Measurements from ENCODE around the gene GRK4. TPM values are rescaled to one million over a fixed set of nuclear protein-coding genes. Genes with fewer than 3 reads are reported as not detected.
A peak's percentile ranks its signal among the peaks of the same experiment; 100 is the strongest.
"Not testable (repeated sequence)": the region's sequence is repeated elsewhere in the genome, so short reads cannot be mapped to it uniquely, and the experiment has no call there.

GRK4 gene
- total and polyA plus RNA-seq, 2 donors (not counting 1 experiment from before 2014, with no cell fraction given) = 0.73 to 2.3 TPM

- H3K27ac Mint-ChIP-seq; H3K4me1 ChIP-seq (ENCODE audit: control insufficient read depth in 2 of 2, insufficient read depth in 2 of 2, low read length in 2 of 2); H3K27me3 Mint-ChIP-seq; H3K27me3 ChIP-seq (replicated peaks in 1 of 4; ENCODE audit: control extremely low read depth in 1 of 4, control insufficient read depth in 3 of 4, insufficient read depth in 4 of 4, low read length in 3 of 4); H3K4me3 ChIP-seq (ENCODE audit: control extremely low read depth in 1 of 5, extremely low read depth in 1 of 5, insufficient read depth in 1 of 5, low read depth in 2 of 5, low read length in 4 of 5); H3K9me3 ChIP-seq (ENCODE audit: control extremely low read depth in 1 of 3, control insufficient read depth in 2 of 3, insufficient read depth in 1 of 3, low read length in 2 of 3); H3K9me3 Mint-ChIP-seq (ENCODE audit: insufficient read depth); H3K4me2 ChIP-seq (replicated peaks; ENCODE audit: low read depth, low read length, poor library complexity, severe bottlenecking); ATAC-seq (ENCODE audit: low read depth); intact Hi-C loops (cut with micrococcal nuclease); H3K4me3 Mint-ChIP-seq; H2AFZ ChIP-seq (ENCODE audit: insufficient read depth, low read depth, low read length, poor library complexity, severe bottlenecking); DNase-seq; H3K9ac ChIP-seq (ENCODE audit: low read length): not testable (repeated sequence)
- peaks cover 2 to 73% of the 10 kb centered on the region in 2 experiments for H3K36me3 ChIP-seq (replicated peaks in 1 of 2; ENCODE audit: control extremely low read depth in 1 of 2, control insufficient read depth in 1 of 2, extremely low read depth in 1 of 2, insufficient read depth in 2 of 2, low read length in 1 of 2)
- peaks cover 16% of the 10 kb centered on the region for H3K4me1 Mint-ChIP-seq
- peaks cover 59% of the 10 kb centered on the region for H4K20me1 ChIP-seq (ENCODE audit: control insufficient read depth, insufficient read depth, low read length, poor library complexity, severe bottlenecking)
- POLR2A ChIA-PET = interaction anchor here (0.6 kb wide), 1 partner anchor 357 kb away, joined by 3 read pairs; no protein-coding TSS in a partner anchor
- CTCF ChIA-PET = interaction anchor here (0.6 to 2.2 kb wide), 4 partner anchors 44 to 195 kb away, joined by 3 to 6 read pairs (median 4); no protein-coding TSS in a partner anchor
- WGBS (ENCODE audit: insufficient coverage) = 99% methylated on average over 15 of the region's 44 CpGs
- peak; percentile 53 for TF ChIP-seq CTCF (IDR thresholded peaks at IDR 0.05)
- H3K79me2 ChIP-seq (ENCODE audit: control insufficient read depth, insufficient read depth, low read length) = peaks cover 30% of the 10 kb centered on the region
- H3K27ac ChIP-seq (ENCODE audit: low read length in 2 of 2) = peak overlapping the region in 1 of 2 donors; percentile 13
Observed at GRCh38 chr4:2955186-2956044, 8.0 kb upstream of the GRK4 start.

- H3K4me3 ChIP-seq (ENCODE audit: control extremely low read depth in 1 of 5, extremely low read depth in 1 of 5, insufficient read depth in 1 of 5, low read depth in 2 of 5, low read length in 4 of 5) = no peak overlapping the region
Observed at GRCh38 chr4:2958446-2958845, 4.9 kb upstream of the GRK4 start.

More at GRCh38 chr4:2958446-2958845, 4.9 kb upstream of the GRK4 start:
- H3K79me2 ChIP-seq (ENCODE audit: control insufficient read depth, insufficient read depth, low read length) = peaks cover 49% of the 10 kb centered on the region
- Mint-ChIP-seq H3K4me1 (peaks cover 27% of the 10 kb centered on the region), H3K27ac (no peak overlapping the region), H3K27me3 (no peaks in the 10 kb centered on the region), H3K9me3 (ENCODE audit: insufficient read depth) (no peaks in the 10 kb centered on the region), H3K4me3 (no peak overlapping the region)
- H3K27me3 ChIP-seq (replicated peaks in 1 of 4; ENCODE audit: control extremely low read depth in 1 of 4, control insufficient read depth in 3 of 4, insufficient read depth in 4 of 4, low read length in 3 of 4) = no peaks in the 10 kb centered on the region
- ChIA-PET POLR2A (no interaction called here), CTCF (interaction anchor here (1.0 kb wide), 1 partner anchor 8 kb away, joined by 4 read pairs; no protein-coding TSS in a partner anchor)
- DNase-seq = no peak
- intact Hi-C loops (cut with micrococcal nuclease) = no loop called here
- H3K4me2 ChIP-seq (replicated peaks; ENCODE audit: low read depth, low read length, poor library complexity, severe bottlenecking) = no peak overlapping the region
- peaks cover 0 to 6% (median 0%) of the 10 kb centered on the region in 3 donors for H3K9me3 ChIP-seq (ENCODE audit: control extremely low read depth in 1 of 3, control insufficient read depth in 2 of 3, insufficient read depth in 1 of 3, low read length in 2 of 3)
- H3K9ac ChIP-seq (ENCODE audit: low read length) = no peak overlapping the region
- H2AFZ ChIP-seq (ENCODE audit: insufficient read depth, low read depth, low read length, poor library complexity, severe bottlenecking) = no peak overlapping the region
- H3K36me3 ChIP-seq (replicated peaks in 1 of 2; ENCODE audit: control extremely low read depth in 1 of 2, control insufficient read depth in 1 of 2, extremely low read depth in 1 of 2, insufficient read depth in 2 of 2, low read length in 1 of 2) = peaks cover 2 to 51% of the 10 kb centered on the region in 2 experiments
- TF ChIP-seq EZH2 (IDR thresholded peaks at IDR 0.05; ENCODE audit: borderline replicate concordance, insufficient read depth, low read depth, low read length, poor library complexity, severe bottlenecking) = no peak
- no peak for TF ChIP-seq CTCF (IDR thresholded peaks at IDR 0.05)
- peaks cover 77% of the 10 kb centered on the region for H4K20me1 ChIP-seq (ENCODE audit: control insufficient read depth, insufficient read depth, low read length, poor library complexity, severe bottlenecking)
- 81% methylated on average over 6 of the region's 9 CpGs for WGBS (ENCODE audit: insufficient coverage)
- no peak for ATAC-seq (ENCODE audit: low read depth)
- no peak overlapping the region for H3K27ac ChIP-seq (ENCODE audit: low read length in 2 of 2)
- peaks cover 13 to 16% of the 10 kb centered on the region in 2 donors for H3K4me1 ChIP-seq (ENCODE audit: control insufficient read depth in 2 of 2, insufficient read depth in 2 of 2, low read length in 2 of 2)
